ENCODE measurements around the gene ANKS6.

Gene ANKS6

DNA sequence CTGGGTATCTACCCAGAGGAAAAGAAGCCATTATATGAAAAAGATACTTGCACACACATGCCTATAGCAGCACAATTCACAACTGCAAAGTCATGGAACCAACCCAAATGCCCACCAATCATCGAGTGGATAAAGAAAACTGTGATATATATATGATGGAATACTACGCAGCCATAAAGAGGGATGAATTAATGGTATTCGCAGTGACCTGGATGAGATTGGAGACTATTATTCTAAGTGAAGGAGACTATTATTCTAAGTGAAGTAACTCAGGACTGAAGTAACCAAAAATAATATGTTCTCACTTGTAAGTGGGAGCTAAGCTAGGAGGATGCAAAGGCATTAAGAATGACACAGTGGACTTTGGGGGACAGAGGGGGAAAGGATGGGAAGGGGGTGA, 57.6 kb downstream of the ANKS6 start:
- no peak for DNase-seq (ENCODE audit: low spot score)

DNA sequence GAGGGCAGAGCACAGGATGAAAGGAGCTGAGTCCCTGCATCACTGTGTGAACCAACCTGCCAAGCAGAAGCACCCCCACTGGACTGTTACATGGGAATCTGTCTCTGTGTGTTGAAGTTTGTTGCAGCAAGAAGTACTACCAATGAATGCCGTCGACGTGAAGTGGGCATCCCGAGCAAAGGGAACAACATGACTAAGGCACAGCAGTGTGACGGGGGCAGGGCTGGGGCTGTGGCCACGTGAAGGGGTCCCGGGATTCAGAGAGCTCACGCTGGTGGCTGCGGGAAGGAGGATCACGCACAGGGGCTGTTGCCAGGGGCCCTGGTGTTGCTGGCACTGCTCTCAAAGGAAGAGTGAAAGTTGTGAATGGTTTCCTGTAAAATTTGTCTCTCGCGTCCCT, 60.1 kb downstream of the ANKS6 start:
- DNase-seq (ENCODE audit: low spot score): no peak

DNA sequence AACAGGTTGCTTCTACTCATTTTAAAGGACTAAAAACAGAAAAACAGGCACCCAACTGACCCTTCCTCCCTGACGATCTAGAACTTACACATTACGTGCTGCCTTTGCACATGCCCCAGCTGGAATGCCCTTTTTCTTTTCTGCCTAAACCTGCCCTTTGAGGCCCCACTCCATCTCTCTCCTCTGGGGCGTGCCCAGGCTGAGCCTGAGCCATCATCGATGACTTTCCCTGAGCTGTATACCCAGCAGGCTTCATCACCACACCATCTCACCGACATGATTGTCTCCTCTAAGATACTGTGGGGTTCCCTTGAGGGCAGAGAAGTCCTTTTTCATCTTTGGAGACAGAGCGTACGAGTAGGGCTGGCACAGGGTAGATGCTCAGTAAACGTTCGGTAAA, 63.6 kb downstream of the ANKS6 start:
- no peak for DNase-seq (ENCODE audit: low spot score)

DNA sequence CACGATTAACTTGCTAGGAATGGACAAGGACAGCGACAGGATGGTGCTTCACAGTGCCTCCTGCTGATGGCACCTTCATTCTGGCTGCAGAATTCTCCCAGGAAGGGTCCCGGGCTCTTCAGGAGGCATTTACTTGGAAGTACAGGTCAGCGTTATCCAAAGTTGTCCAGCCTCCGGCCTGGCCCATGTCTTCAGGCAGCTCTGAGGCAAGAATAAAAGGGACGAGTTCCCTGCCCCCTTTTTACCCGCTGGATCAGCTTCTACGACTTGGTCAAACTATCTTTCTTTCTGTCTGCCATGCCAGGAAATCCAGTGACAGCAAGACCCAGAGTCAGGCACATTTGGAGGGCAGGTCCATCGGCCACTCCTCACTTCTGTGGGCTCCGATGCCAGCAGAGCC, 64.3 kb downstream of the ANKS6 start:
- no peak for DNase-seq (ENCODE audit: low spot score)

DNA sequence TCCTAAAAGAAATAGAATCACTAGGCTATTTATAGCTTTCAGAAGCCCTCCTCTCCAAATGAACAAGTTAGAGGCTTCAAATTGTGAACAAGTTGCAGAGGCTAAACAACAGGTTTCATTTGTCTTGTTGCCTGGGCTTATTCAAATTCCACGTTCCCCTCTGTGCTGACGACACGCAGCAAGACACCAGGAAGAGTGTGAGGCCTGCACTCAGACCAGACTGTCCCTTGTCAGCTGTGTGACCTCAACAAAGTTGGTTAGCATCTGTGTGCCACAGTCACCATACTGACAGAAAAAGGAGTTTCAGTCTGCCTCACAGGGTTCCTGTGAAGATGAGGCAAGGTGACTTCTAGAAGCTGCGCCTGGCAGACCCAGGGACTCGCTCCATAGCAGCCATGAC, 65.5 kb downstream of the ANKS6 start:
- no peak for DNase-seq (ENCODE audit: low spot score)

DNA sequence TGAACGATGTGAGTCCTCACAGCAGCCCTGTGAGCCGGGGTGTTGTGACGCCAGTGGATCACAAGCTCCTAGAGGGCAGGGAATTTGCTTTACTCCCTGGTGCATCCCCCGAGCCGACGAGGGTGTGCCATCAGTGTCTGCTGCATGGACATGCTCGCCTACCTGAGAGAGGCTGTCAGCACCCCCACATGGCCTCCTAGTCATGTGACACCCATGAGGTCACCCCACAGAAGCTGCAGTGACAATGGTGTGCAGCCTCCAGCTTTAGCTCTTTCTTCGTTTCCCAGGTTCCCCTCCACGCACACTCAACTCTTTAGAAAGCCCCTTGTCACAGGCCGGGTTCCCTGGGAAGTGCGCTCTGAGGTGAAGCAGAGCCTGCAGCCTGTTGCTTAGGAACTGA, 67.9 kb downstream of the ANKS6 start:
- DNase-seq (ENCODE audit: low spot score): no peak

DNA sequence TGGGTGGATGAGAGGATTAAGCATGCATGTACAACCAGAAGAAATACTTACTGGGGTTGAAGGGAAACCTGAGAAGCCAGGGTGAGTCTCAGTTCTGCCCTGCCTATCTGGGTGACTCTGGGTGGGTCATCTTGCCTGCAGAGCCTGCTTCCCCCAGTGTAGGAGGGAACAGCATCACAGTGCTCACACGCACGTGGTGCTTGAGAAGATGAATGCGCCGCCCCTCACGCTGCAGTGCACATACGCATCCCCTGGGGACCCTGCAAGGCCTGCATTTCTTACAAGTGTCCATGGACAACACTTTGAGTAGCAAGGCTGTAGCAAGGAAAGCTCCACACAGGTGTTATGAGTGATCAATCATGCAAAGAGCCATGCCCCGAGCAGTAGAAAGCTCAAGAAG, 68.9 kb downstream of the ANKS6 start:
- DNase-seq (ENCODE audit: low spot score): no peak

DNA sequence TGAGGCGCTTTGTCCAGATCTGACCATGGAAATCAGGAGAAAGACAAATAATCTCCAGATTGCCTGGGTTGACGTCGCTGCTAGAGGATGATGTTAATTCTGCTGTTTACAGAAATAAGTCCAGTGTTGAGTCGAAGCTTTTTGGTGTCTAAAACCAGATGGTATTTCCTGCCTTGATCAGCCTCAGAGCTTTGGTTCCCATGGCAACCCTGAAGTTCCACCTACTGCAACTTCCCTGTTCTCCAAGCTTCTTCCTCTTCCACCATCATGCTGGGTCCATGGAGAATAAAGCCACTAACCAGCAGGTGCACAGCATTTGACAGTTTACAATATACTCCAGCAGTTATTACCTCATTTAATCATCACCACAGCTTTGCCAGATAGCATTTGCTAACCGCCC, 69.6 kb downstream of the ANKS6 start:
- DNase-seq (ENCODE audit: low spot score): peak; percentile 70

DNA sequence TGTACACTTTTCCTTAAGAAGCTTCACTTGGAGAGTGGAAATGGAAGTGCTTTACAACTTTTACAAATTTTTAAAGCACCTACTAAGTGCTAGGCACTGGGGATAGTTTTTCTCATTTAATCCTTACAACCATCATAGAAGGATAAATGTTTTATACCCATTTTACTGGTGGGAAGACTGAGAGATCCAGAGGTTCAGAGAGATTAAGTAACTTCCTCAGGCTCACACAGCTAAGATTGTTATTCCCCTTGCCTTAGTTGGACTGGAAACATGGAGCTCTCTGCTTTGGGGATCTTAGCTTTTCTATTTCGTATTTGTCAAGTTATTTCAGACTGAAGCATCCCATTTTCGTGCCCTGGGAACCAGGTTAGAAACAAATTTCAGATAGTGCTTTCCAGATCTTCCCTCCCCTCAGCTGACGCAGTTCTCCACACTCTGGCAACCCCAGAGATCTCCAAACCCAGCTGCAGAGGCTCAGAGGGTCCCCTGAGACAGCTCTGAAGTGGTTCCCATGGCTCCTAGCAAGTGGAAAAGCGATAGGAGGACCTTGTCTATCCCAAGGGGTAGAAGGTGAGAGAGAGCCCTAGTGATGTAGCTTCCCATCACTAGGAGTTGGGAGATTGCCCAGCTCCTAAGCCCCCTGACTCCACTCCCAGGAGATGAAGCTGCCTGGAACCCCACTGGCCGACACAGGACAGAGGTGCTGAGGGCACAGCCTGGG, 71.4 kb downstream of the ANKS6 start:
- no peak for DNase-seq (ENCODE audit: low spot score)

DNA sequence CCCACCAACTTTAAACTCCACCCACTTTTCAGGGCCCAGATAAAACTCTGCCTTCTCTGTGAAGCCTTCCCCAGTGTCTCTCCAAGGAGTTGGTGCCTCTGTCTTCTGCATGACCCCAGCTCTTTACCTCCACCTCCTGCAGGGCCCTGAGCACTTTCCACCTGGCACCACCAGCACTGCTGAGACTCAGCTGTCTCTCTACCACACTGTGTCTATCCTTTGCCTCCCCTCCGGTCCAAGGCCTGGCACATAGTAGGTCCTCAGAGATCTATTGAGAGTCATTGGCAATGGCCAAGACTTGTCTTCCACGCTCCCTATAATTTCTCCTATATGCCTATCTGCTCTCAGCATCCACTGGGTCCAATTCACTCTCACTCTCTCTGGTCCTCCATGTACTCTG, 74.7 kb downstream of the ANKS6 start:
- DNase-seq (ENCODE audit: low spot score): no peak

DNA sequence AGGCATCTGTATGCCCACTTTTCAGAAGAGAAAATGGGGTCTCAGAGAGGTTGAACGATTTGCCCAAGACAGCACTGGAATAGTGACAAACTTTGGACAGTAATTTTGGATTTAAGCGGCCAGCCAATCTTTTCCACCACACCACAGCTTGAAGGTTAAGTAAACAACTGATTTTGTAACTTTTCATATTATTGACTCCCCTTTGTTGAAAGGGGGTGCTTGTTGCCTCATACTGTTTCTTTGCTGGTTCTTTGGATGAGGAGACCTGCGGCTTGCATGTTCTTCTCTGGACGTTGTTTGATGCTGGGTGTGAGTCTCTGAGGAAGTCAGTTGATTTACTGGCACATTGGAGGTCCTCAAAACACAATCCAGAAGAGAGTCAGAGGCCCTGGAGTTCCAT, 76.0 kb downstream of the ANKS6 start:
- DNase-seq (ENCODE audit: low spot score): no peak

DNA sequence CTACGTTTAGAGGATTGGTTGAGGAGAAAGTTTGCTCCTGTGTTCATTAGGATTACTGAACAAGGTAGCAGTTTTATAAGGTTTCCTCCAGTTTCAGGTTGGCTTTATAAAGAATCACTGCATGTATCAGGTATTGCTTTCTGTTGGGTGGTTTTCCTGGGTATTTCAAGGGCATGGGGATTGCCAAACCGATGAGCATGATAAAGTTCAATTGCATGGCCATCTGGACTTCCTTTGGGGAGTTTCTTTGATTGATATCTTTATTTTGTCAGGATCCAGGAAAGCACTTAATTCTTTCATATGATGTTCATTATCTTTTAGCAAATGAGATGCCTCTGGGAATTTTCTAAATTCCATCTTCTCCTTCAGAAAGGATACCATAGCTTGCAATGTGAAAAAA, 77.3 kb downstream of the ANKS6 start:
- DNase-seq (ENCODE audit: low spot score): no peak

DNA sequence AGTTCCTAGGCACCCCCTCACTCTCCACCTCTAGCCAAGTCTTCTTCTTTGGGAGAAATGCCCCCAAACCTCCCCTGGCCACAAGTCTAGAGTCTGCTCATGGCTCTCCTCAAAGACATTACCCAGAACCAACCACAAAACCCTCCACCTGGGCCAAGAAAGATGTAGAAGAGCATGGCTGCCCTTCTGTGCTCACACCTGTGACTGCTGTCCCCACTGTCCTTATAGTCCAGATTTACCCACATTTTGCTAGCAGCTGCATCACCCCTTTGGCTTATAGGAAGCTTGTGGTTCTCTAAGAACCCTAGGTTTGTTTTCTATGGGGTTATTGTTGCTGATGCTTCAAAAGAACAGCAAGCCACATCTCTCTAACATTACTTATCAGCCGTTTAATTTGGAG, 81.5 kb downstream of the ANKS6 start:
- DNase-seq (ENCODE audit: low spot score): no peak

DNA sequence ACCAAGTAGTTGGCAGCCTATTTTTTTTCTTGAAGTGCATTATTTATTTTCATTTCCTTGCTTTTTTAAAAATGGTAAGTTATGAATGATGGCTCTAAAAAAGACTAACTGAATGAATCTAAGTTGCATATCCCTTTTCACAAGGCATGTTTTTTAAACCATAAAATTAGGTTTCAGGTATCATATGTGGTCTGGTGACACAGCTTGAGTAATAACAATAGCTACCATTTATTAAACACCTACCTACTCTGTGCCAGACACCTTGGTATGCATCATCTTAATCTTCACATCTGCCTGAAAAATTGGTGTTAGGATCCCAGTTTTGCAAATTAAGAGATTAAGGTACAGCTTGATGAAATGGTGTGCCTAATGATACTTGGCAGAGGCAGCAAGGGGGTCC, 83.4 kb downstream of the ANKS6 start:
- no peak for DNase-seq (ENCODE audit: low spot score)

DNA sequence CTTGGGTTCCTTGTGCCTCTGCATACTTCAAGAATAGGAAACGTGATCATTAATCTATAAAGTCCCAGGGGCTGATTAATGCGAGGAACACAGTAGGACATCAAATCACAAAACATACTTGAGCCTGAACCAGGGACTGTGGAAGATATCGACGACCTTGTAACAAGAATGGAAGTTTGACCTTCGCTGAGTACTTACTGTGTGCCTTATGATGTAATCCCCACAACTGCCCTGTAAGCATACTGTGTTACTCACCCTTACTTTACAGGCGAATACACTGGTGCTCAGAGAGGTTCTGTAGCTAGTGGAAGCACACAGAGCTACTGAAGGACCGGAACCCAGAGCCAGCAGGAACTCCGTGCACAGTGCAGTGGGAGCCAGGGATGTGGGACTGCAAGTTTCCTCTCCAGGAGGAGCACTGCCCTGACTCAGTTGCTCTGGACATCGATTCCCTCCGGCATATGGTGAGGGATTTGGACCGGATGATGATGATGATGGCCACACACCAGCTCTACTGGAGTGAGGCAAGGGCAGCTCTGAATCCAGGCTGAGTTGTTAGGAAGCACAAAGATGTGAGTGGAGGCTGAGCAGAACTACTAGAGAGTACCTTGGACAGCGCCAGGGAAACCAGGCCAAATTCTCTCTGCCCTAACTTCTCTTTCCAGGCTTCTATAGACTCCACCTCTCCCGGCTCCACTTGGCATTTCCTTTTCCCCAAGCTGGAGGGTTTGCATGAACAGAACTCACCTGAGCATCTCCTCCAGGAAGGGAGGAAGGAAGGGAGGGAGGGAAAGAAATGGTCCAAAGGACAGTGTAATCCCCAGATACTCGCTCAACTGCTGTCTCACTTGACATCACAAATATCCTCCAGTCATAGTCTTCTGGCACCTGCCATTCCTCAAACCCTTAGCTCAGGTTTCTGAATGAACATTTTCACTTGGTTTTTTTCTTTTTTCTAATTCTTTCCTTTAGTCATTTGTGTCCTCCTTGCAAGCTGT, 86.1 kb downstream of the ANKS6 start:
- DNase-seq (ENCODE audit: low spot score): peak; percentile 74

DNA sequence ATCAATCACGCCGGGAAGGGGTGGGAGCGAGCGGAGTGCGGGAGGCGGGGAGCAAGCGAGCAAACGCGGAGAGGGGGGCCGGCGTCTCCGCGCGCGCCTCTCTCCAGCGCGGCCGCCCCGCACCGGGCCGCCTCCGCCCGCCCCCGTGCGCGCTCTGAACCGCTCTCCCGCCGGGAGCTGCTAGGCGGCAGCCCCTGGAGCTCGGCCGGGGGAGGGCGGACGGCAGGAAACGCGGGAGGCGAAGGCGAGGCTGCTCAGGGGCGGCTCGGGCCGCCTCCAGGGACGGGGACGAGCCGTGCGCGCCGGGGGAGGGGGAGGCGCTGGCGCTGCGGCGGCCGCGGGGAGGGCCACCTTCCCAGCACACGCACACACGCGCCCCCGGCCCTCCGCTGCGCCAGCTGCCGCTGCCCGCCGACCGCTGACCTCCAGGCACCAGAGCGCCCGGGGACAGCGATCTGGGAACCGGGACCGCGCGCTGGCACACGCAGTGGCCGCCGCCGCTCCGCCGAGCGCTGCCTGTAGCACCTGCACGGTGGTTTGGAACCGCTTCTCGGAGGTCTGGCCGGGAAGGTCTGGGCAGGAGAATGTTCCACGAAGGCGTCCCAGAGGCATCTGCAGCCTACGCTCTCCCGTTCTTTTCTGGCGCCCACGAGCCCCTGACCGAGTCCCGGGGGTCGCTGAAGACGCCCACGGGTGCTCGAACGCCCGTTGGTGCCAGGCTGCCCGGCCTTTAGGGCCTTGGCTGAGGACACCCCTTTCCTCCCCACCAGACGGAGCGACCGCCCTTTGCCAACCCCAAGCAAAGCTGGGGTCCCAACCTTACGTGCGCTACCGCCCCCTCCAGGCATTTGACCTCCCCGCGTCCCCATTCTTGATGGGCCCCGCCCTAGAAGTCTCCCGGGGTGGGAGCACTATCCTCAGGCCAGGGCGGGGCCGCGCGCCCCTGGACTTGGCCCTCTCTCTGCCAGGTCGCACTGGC, 87.1 kb downstream of the ANKS6 start, which contains the start of gene GABBR2:
Gene GABBR2, minus strand, starts transcription at position 3 of the 979 bp plus-strand sequence. CDS start 198 bp downstream, outside the sequence.
- DNase-seq (ENCODE audit: low spot score): peak; percentile 70

DNA sequence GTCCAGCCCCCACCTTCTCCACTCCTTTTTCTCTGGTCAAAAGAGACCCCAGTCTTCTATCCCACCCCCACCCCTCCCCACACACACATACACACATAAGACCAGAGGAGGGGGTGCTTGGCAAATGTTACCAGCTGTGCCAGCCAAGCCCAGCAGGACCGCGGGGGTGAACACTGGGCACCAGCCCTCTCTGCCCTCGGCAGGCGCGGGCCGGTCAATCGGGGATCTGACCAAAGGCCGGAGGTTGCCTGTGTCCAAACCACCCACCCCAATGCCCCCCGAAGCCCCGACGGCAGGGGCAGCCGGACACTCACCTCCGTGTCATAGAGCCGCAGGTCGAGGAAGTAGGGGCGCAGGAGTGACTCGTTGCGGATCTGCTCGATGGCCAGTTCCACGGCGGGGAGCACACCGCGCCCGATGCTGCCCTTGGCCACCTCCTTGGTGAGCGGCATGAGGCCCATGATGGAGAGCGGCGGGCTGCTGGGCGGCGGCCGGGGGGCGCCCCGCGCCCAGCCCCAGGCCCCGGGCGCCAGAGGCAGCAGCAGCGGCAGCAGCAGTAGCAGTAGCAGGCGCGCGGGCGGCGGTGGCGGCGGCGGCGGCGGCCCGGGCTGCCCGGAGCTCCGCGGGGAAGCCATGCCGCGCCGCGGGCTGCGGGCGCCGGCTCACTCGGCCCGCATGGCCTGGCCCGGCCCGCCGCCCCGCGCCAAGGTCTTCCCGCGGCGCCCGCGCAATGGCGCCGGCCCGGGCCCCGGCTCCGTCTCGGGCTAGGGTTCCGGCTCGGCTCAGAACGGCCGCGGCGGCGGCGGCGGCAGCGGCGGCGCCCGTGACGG, 88.0 kb downstream of the ANKS6 start:
- peak; percentile 25 for DNase-seq (ENCODE audit: low spot score)

DNA sequence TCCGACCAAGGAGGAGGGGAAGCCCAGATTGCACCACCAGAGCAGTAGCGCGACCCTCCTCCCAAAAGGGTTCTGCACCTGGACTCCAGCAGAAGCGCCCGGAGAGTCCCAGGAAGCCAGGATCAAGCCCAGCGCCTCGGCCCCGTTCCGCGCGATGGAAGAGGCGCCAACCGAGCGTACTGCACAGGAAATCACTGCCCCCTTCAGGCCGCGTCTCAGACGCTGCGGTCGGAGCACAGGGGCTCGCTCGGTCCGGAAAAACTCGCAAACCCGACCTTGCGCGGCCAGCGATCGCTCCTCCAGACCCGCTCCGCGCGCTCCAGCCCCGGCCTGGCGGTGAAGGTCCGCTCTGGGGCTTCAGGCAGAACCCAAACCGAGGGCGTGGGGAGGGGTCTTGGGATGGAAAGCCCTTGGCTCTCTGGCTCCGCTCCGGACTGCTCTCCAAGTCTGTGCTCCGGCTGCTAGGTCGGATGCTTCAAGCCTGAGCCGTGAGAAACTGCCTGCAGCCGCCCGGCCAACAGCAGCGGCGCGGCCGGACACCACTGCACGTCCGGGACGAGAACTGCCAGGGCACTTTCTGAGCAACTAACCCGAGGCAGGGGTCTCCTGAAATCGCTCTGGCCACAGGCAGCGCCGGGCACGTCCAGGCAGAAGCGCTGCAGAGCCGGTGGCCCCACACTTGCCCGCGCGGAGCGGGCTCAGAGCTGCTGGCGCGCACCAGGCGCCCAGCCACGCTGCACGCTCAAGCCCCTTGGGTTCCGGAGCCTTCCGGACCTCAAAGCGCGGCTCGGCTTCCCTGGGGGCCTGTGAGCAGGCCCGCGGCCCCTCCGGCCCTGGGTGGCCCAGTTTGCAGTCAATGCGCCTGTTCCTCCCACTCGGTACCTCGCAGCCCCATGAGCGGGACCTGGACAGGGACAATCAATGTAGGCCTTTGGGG, 88.9 kb downstream of the ANKS6 start:
- peak; percentile 91 for DNase-seq (ENCODE audit: low spot score)

DNA sequence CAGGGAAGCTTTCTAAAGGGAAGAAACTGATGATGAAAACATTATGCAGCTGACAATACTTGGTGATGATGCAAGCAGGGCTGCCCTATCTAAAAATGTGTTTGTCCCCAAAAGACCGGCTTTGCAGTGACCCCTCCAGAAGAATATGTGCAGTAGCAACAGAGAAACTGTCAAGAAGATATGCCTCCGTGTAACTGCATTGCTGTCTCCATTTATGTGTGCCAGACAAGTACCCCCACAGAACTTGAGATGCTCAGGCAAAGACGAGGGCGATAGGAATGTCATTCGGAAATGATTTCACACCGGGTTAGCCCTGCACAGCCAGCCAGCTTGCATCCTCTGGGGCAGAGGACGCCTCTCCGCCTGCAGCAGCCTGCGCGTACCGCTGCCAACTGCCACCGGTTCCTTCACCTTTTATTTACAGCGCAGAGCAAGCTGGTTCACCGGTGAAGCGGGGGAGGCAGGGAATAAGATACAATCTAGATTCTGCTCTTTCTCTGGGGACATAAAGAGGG, 89.6 kb downstream of the ANKS6 start:
- peak; percentile 65 for DNase-seq (ENCODE audit: low spot score)

Data from GM03348 (cell line).